Endothelial cell of hepatic sinusoid (primary cell): ENCODE measurements around the gene EDN3.
"Not testable (repeated sequence)": the region's sequence is repeated elsewhere in the genome, so short reads cannot be mapped to it uniquely, and the experiment has no call there.

Experiments used
- in situ Hi-C: cut with HindIII; loops from 2 replicates; pipeline ENCODE4 v1.10.0; 2017; ENCODE audit warnings: low sequenced_read_pairs

Gene EDN3

DNA sequence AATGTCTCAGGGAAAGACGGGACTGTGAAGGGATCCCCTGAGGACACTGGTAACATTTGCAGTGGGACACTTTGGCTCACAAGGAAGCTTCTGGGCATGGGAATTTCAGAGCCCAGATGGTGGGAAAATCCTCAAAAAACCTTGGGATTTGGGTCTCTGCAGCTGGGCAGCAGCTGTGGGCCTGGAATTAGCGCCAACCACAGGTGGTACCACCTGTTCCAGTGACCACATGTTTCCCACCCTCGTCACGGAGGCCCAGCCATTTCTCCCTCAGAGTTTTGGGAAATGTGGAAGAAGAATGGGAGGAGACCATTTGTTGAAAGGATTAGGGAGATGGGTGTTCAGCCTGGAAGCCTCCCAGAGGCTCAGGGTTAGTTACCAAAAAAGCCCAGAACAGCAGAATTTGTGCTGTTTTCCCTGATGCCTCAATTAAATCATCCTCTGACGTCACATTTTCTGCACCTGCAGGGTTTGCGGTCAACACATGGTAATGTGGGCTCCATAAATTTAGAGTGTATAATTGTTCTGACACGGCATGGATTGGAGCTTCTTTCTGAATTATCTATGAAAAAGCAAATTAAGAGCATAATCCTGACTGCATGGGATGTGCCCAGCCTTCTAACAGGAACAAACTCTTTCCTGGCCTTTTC, 34.4 kb downstream of the EDN3 start:
- in situ Hi-C loops = no loop called here

DNA sequence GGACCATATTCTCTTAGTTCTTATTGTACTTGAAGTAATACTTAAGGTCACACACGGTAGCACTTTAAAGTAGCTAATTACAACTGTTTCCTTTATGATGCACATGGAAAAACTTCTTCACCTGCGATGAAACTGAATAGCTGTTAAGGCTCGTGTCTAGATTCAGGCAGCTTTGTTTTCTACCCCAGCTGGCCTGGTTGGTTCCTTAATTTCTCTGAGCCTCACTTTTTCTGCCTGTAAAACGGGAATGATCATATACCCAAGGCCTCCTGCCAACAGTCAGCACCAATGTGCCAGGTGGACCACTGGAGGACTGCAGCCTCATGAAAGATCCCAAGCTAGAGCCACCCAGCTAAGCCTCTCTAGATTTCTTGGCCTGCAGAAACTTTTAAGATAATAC, 35.0 kb downstream of the EDN3 start:
- in situ Hi-C loops = no loop called here

DNA sequence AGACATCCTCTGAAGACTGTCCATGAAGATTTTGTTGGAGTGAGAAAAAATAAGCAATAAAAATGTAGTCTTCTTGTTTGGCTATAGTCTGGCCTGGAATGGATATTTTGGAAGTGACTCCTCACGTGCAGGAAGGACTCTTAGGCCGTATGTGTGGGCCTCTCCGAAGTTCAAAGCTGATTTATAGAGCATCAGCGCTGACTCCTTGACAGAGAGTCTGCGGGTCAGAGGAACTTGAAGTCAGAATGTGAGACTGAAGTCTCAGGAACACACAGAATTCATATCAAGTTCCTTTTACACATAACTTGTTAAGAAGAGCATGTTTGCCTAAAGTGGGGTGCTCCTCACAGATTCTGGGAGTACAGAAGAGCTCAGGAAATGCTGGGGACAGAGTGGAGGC, 36.1 kb downstream of the EDN3 start:
- in situ Hi-C loops = no loop called here

DNA sequence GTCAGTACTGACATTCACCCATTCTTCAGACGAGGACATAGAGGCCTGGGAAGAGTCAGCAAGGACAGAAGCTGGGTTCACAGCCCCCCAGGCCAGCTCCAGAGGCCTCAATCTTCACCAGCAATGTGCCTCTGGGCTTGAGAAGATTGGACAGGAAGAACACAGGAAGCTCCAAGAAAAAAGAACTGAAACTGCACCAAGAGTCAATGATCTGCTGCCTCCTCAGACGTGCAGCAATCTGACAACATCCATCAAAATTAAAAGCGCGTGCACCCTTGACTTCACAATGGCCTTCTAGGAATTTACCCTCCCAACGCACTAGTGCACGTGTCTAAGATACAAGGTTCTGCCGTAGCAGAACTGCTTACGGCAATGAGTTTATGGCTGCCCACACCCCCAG, 38.0 kb downstream of the EDN3 start:
- in situ Hi-C loops = not testable (repeated sequence)

DNA sequence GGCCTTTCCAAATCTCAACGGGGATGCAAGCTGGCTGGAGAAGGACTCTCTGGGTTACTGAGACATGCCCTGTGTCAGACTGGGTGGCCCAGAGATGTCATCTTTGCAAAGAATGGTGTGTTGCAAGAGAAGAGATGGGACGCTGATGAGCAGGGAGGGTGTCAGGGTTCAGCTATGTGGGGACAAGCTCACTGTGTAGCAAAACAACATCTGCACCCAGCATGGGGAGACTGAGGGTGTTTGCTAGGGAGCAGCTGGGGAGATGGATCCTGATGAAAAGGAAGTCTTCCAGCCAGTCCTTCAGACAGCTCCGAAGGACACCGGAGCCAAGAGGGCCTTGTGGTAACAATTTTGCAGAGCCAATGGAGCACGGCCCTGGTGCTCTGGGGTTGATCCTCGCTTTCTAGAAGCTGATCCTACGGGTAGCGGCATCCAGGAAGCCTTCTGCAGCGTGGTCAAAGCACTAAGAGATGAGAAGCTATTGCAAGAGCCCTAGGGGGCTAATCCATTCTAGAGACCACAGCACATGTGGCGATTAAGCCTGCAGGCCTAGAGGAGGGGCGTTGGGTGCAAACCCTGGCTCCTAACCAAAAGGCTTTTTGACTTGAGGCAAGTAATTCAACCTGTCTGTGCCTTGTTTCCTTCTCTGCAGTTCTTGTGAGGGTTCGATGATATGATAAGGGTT, 39.9 kb downstream of the EDN3 start:
- in situ Hi-C loops = no loop called here

DNA sequence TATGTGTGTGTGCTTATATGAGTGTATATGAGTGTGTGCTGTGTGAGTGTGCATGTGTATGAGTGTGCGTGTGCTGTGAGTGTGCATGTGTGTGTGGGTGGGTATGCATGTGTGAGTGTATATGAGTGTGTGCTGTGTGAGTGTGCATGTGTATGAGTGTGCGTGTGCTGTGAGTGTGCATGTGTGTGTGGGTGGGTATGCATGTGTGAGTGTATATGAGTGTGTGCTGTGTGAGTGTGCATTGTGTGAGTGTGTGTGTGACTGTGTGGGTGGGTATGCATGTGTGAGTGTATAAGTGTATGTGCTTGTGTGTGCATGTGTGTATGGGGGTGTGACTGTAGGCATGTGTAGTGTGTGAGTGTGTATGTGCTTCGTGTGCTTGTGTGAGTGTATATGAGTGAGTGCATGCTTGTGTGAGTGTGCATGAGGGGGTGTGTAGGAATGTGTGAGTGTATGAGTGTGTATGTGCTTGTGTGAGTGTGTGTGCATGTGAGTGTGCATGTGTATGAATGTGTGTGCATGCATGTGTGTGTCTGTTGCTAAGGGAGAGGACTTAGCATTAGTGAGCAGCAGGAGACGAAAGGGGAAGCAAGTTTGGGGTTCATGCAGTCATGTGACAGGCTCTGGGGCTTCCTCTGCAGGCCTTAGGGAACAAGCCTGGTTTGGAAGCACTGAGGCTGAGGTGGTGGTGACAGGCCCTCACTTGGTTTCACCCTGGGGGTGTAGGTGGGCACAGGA, 41.0 kb downstream of the EDN3 start:
- in situ Hi-C loops = not testable (repeated sequence)

DNA sequence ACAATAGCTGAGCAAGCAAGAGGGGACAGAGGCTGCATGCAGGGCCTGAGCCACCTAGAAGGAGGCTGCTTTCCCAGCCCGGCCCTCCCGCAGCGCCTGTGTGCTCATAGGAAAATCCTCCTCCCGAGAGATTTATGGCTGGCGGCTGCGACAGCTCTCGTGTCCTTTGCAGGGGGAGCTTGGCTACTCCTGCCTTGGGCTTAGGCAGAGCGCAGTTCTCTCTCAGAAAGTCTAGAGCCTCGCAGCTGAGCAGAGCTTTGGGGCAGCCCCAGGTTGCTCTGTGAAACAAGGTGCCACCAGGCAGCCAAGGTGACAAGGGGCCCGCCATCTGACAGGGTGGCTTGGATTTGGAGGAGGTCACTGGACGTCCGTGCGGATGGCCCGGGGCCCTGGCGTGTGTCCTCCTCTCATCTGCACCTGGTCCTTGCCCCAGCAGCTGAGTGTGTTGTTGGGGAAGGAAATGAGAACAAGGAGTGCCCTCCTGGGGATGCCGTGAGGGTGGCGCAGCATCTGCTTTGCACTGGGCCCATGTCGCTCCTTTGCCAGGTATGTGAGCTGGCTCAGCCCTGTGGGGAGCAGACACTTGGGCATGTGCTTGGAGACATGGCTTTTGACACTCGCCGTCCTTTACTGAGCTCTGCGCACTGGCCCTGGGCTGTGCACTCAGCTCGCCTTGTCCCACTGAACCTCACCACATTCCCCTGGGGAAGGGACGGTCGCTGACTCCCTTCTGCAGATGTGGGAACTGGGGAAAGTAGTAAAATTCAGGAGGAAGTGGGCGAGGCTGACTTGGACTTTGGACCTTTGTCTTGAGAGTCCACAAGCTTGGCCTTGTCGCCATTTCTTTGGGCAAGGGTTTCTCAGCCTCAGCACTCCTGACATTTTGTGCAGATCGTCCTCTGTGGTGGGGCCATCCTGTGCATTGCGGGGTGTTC, 41.9 kb downstream of the EDN3 start:
- in situ Hi-C loops = no loop called here

DNA sequence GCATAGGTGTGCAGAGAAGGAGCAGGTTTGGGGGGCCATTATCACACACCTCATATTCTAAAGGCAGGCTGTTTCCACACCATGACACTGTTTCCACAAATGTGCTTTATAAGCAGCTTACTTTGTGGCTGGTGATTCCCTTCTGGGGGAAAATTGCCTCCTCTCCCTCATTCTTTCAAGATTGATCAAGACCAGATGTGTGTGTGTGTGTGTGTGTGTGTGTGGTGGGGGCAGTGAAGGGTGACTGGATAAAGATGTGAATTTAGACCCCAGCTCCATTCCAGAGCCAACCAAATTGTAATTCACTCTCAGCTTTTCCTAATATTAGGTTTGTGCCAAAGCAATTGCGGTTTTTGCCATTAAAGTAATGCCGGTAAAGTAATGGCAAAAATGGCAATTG, 45.6 kb downstream of the EDN3 start:
- in situ Hi-C loops = no loop called here

DNA sequence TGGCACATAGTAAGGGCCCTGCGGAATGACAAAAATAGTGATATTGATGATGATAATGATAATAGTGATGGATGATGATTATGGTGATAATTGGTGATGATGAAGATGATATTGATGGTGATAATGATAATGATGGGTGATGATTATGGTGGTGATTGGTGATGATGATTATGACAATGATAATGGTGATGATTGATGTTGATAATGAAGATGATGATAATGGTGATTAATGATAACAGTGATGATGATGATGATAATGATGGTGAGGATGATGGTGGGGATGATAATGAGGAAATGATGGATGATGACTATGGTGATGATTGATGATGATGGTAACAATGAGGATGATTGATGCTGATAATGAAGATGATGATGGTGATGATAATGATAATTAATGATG, 48.9 kb downstream of the EDN3 start:
- in situ Hi-C loops = no loop called here

DNA sequence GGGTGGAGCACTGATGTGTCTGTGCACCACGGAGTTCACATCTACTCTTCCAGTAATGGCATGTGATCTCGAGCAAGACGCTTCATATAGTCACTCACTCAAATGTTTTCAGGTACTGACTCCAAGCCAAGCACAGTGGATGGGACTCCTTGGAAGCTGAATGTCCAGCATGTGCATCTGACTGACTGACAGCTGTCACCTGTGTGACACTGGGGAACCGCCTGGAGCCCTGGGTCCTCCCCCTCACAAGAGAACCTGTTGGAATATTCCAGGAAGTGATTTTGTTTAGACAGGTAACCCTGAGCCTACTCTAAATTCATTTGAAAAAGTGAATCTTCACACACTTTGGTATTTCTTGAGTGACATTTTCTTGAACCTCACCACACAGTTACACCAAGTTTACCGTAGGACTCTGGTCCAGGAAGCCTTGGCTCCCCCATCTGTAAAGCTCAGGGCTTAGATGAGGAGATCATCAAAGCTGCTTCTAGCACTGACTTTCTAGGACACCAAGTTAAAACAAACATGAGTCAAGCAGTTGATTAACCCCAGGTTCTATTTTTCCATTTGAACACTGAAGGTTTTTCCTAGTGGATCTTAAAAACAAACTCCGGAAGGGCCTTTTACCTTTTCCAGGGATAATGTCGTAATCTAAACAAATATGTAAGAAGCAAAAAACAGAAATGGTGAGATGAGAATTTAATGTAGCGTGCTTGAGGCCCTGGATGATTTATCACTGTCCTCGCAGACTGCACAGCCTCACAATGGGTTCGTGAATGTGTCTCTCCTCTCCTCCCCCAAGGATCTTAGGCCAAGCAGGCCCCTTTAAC, 50.1 kb downstream of the EDN3 start:
- in situ Hi-C loops = no loop called here

DNA sequence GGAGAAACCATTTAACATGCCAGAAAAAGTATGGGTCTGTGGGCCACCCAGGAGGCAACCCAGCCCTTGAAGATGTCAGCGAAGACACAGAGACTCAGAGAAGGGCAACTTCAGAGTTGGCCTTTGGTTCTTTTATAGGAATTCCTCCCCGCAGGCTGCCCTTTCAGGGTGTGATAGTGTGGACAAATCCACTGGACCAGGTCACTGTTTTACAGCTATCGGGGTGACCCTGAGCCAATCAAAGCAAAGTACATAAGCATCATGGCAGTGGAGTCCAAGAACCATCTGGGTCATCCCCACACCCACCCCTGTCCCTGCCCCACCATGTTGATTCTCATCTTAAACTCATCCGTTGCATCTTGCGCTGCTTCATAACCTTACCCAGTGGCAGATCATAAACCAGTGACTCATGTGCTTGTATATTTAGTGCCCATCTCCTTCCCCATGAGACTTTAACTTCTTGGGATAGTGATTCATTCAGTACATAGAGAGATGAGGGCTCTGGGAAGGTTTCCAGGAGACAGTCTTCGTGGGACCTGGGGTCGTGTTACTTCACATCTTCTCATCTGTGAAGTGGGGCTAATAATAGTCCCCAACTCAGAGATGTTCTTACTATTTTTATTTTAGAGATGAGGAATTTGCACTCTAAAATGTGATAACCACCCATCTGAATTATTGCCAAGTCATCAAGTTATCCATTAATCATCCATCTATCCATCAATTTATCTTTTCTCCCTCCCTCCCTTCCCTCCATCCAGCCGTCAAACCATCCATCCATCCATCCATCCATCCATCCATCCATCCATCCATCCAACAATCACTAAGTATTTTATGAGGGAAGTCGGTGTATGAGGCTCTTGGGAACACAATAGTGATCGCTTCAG, 51.0 kb downstream of the EDN3 start:
- in situ Hi-C loops = no loop called here

DNA sequence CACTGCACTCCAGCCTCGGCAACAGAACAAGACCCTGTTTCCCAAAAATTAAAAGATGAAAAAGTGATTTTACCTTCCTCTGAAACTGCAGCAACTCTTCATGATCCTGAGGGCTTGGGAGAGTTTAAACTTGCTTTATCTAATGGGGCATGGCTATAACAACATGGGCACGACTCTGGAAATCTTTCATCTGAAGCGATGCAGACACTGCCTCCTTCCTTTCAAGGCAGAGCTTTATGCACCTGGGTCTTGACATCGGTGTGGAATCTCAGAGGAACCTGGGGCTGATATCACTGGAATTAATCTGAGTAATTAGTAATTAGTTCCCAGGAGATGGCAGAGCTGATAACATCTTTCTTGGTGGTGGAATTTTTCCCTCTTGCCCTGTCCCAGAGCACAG, 52.1 kb downstream of the EDN3 start:
- in situ Hi-C loops = no loop called here

DNA sequence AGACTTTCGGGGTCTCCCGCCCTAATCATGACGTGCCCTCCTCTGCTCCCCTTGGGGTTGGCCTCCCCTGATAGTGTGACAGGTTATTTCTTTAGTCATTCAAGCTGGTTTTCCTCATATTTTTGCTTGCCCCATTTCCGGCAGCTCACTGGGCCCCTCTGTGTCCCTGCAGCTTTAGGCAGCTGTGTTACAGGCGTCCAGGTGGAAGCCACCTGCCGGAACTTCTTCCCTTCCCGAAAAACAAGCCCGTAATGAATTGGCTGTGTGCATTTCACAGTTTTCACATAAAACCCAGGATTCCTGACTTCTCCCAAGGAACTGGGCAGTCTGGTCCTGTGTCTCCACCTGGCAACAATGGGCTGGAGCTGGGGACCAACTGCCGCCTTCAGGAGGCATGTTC, 52.6 kb downstream of the EDN3 start:
- in situ Hi-C loops = no loop called here

DNA sequence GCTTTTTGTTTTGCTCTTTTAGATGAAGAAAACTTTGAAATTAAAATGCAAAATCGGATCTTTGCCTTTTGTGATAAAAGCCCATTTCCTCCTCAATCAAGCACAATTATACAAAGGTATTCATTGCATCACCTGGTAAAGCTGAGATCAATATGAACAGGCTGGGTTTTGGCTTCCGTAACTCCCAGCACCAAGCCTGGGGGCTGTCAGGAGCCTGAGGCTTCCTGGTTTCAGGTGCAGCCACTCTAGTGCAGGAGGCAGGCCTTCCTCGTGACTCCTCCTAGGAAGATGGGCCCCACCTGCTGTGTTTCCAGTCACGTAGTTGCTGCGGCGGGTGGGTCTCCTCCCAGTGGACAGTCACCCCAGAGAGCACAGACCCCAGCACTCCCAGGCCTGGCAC, 54.0 kb downstream of the EDN3 start:
- in situ Hi-C loops = no loop called here

DNA sequence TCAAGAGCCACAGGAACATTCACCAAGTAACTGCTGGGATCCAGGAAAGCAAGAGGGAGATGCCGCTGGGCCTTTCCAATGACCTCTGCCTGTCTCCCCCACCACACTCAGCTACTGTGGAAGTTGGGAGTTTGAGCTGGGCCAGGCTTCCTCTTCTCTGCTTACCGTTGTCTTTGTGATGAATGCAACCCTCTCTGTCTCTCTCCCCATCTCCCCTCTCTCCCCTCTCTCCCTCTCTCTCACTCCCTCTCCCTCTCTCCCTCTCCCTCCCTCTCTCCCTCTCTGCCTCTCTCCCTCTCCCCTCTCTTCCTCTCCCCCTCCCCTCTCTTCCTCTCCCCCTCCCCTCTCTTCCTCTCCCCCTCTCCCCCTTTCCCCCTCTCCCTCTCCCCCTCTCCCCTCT, 54.8 kb downstream of the EDN3 start:
- in situ Hi-C loops = loop anchor here (5.0 kb wide), 1 partner anchor 33 kb away; no protein-coding TSS in a partner anchor

DNA sequence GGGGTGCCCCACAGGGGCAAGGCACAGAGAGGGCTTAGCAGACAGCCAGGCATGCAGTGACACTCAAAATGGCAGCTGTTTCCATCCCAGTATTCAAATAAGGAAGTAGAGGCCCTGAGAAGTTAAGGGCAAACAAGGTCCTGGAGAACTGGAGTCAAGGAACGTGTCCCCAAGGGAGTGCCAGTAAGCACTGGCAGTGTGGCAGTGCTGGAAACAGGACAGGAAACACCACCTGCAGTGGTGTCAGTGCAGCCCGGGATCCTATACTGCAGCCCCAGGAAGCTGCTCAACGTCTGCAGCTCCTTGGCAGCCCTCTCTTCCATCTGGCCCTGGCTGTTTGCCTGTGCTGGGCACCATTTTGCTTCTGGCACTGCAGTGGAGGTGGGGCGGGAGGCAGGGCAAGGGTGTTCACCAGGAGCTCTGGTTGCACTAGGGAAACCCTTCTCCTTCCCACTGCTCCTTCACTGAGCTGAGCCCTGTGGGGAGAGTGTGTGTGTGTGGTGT, 56.3 kb downstream of the EDN3 start:
- in situ Hi-C loops = loop anchor here (5.0 kb wide), 1 partner anchor 34 kb away; no protein-coding TSS in a partner anchor

DNA sequence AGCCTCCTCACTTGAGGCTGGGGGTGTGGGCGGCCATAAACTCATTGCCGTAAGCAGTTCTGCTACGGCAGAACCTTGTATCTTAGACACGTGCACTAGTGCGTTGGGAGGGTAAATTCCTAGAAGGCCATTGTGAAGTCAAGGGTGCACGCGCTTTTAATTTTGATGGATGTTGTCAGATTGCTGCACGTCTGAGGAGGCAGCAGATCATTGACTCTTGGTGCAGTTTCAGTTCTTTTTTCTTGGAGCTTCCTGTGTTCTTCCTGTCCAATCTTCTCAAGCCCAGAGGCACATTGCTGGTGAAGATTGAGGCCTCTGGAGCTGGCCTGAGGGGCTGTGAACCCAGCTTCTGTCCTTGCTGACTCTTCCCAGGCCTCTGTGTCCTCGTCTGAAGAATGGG, 58.4 kb downstream of the EDN3 start:
- in situ Hi-C loops = loop anchor here (5.0 kb wide), 1 partner anchor 36 kb away; no protein-coding TSS in a partner anchor

DNA sequence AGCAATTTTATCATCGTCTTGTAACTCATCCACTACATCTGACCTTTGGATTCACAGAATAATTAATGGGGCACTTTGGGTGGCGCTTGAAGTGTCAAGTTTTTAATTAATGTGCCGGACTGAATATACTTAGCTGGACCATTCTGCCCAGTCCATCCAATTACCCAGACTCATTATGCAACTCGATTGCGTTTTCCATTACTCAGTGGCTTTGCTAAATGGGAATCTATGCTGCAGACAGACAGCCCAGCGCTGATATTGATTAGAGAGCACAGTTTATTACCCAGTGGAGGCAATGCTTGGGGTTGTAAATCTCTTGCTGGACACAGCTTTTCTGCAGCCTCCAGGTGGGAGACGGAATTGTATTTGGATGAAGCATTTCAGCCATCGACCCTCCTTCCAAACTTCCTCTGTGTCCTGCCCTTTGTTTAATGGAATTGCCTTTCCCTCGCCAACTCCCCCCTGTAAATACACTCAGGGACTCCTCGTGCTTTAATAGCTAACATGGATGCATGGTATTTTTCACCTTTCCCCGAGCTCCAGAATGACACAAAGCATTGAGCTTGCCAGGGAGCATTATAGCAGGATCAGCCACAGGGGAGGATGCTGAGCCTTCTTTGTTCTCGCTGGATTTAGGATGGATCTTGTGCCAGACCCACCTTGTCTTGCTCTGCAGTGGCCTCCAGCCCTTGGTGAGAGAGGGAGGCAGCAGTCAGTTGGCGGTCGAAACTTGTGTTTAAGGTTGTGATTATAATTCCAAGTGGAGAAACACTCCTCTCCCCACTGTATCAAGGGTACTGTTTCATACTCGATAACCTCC, 59.7 kb downstream of the EDN3 start:
- in situ Hi-C loops = loop anchor here (5.0 kb wide), 1 partner anchor 38 kb away; no protein-coding TSS in a partner anchor
